Ishikawa (cell line): ENCODE results near the gene CWC27.

Experiments
- CEBPB ChIP-seq: IDR thresholded peaks from 2 replicates; pipeline ENCODE4 v1.6.1; 2012
- EGR1 ChIP-seq: IDR thresholded peaks from 2 replicates; pipeline ENCODE4 v1.6.1; 2012
- EP300 ChIP-seq: IDR thresholded peaks from 2 replicates; pipeline ENCODE4 v1.6.1; 2012; ENCODE audit warnings: borderline replicate concordance
- ZBTB7A ChIP-seq: IDR thresholded peaks from 2 replicates; pipeline ENCODE4 v1.6.1; 2012; ENCODE audit warnings: low read depth

GRCh38 chr5:64900618-64901017 is 131.9 kb downstream of the CWC27 start:
- TF ChIP-seq EGR1 (no peak), CEBPB (no peak), EP300 (no peak), ZBTB7A (no peak)
